NAMALWA (cell line): ENCODE measurements around the gene ATP12A.

Experiments
- DNase-seq: peaks from one replicate; pipeline ENCODE4 v3.0.0-alpha.2; 2015; ENCODE audit warnings: low spot score

The ATP12A gene

GRCh38 chr13:24663586-24663985, 16.6 kb upstream of the ATP12A start:
- DNase-seq: no peak

GRCh38 chr13:24664726-24665409, 15.3 kb upstream of the ATP12A start:
- DNase-seq: no peak

GRCh38 chr13:24668511-24668910, 11.7 kb upstream of the ATP12A start:
- no peak for DNase-seq

- no peak for DNase-seq
Measured at GRCh38 chr13:24668955-24669582, 11.1 kb upstream of the ATP12A start.

GRCh38 chr13:24670174-24670573, 10.0 kb upstream of the ATP12A start:
- no peak for DNase-seq

- peak; percentile 75 for DNase-seq
Measured at GRCh38 chr13:24670961-24671381, 9.2 kb upstream of the ATP12A start.

GRCh38 chr13:24671386-24672113, 8.7 kb upstream of the ATP12A start:
- peak; percentile 59 for DNase-seq

GRCh38 chr13:24672141-24673132, 7.8 kb upstream of the ATP12A start:
- no peak for DNase-seq

GRCh38 chr13:24675806-24676570, 4.2 kb upstream of the ATP12A start:
- no peak for DNase-seq

- DNase-seq: no peak
Measured at GRCh38 chr13:24678151-24678550, 2.1 kb upstream of the ATP12A start.

GRCh38 chr13:24679686-24680085, 522 bp upstream of the ATP12A start:
- no peak for DNase-seq

GRCh38 chr13:24680921-24681604, 855 bp downstream of the ATP12A start:
- DNase-seq: no peak

GRCh38 chr13:24681930-24682329, 1.7 kb downstream of the ATP12A start:
- no peak for DNase-seq

GRCh38 chr13:24682353-24682752, 2.1 kb downstream of the ATP12A start:
- no peak for DNase-seq

GRCh38 chr13:24683351-24683750, 3.1 kb downstream of the ATP12A start:
- DNase-seq: no peak

GRCh38 chr13:24683838-24684599, 3.8 kb downstream of the ATP12A start:
- DNase-seq: peak; percentile 71

GRCh38 chr13:24684600-24684998, 4.4 kb downstream of the ATP12A start:
- DNase-seq: no peak

GRCh38 chr13:24685314-24685713, 5.1 kb downstream of the ATP12A start:
- no peak for DNase-seq

- DNase-seq: no peak
Measured at GRCh38 chr13:24687611-24688010, 7.4 kb downstream of the ATP12A start.

- DNase-seq: no peak
Measured at GRCh38 chr13:24688111-24688510, 7.9 kb downstream of the ATP12A start.
